ENCODE measurements around the gene CCDC33. TPM values are rescaled to one million over a fixed set of nuclear protein-coding genes. Genes with fewer than 3 reads are reported as not detected.

Gene CCDC33
- polyA plus RNA-seq, 1 of the 3 experiments (the other 2 are of a cell fraction), result 4.0 TPM

- H3K9me2 ChIP-seq, result no peaks in the 10 kb centered on the region
- DNase-seq, result no peak
- no peaks in the 10 kb centered on the region for H3K36me3 ChIP-seq (replicated peaks in 1 of 2; ENCODE audit: control insufficient read depth in 1 of 2, insufficient read depth in 2 of 2, low read length in 1 of 2)
- H3K4me2 ChIP-seq, result no peak overlapping the region
- H3K27ac ChIP-seq (ENCODE audit: low read depth in 2 of 2, low read length in 1 of 2), result peak overlapping the region in 1 of 2 experiments; percentile 100; a peak in 2 of 4 replicates
- H3F3A ChIP-seq (replicated peaks; ENCODE audit: insufficient read depth), result peaks cover 4% of the 10 kb centered on the region
- H3K4me1 ChIP-seq (ENCODE audit: control insufficient read depth in 1 of 2, insufficient read depth in 2 of 2, low read depth in 1 of 2, low read length in 1 of 2), result peaks cover 5 to 61% of the 10 kb centered on the region in 2 experiments; a peak in 3 of 4 replicates
- ChIA-PET POLR2A (interaction anchor here (1.3 to 4.2 kb wide), 4 partner anchors 15 to 89 kb away, joined by 3 to 54 read pairs (median 8); partner anchors contain the start of gene STRA6), CTCF (interaction anchor here (0.7 to 7.1 kb wide), 8 partner anchors 8 to 83 kb away, joined by 3 to 55 read pairs (median 4); no protein-coding TSS in a partner anchor)
- no peaks in the 10 kb centered on the region for H4K20me1 ChIP-seq (ENCODE audit: insufficient read depth)
- TF ChIP-seq JUND (IDR thresholded peaks at IDR 0.05) (no peak), GABPA (IDR thresholded peaks at IDR 0.05; ENCODE audit: low read depth) (no peak), ZBTB33 (IDR thresholded peaks at IDR 0.05; ENCODE audit: borderline replicate concordance, low read depth) (no peak), ELF1 (IDR thresholded peaks at IDR 0.05) (no peak), FOSL2 (IDR thresholded peaks at IDR 0.05; ENCODE audit: borderline replicate concordance, low read depth) (no peak), MAX (IDR thresholded peaks at IDR 0.05; ENCODE audit: low read depth) (no peak), POLR2AphosphoS5 (IDR thresholded peaks at IDR 0.05; ENCODE audit: low read depth, low read length) (no peak), RXRA (IDR thresholded peaks at IDR 0.05; ENCODE audit: borderline replicate concordance, low read depth) (no peak), RCOR1 (IDR thresholded peaks at IDR 0.05; ENCODE audit: low read length) (no peak), EP300 (IDR thresholded peaks at IDR 0.05; ENCODE audit: borderline replicate concordance in 1 of 2, low read depth in 1 of 2, low read length in 1 of 2) (no peak), MEF2A (IDR thresholded peaks at IDR 0.05; ENCODE audit: borderline replicate concordance, low read depth) (no peak), USF1 (IDR thresholded peaks at IDR 0.05; ENCODE audit: borderline replicate concordance, low read depth) (no peak), EZH2phosphoT487 (IDR thresholded peaks at IDR 0.05; ENCODE audit: borderline replicate concordance, low read depth) (no peak), FOXJ3 (CRISPR knock-in tag; IDR thresholded peaks at IDR 0.05) (no peak), NRF1 (IDR thresholded peaks at IDR 0.05; ENCODE audit: low read depth, low read length) (no peak)
- no peak overlapping the region for H2AFZ ChIP-seq (ENCODE audit: low read depth)
- no peak overlapping the region for H3K9ac ChIP-seq
- no peaks in the 10 kb centered on the region for H3K79me2 ChIP-seq (ENCODE audit: insufficient read depth)
- H3K27me3 ChIP-seq (ENCODE audit: insufficient read depth), result no peaks in the 10 kb centered on the region
- H3K9me3 ChIP-seq, result no peaks in the 10 kb centered on the region
- H3K4me3 ChIP-seq (ENCODE audit: low read depth in 2 of 2, low read length in 1 of 2), result no peak overlapping the region
Measured at GRCh38 chr15:74289671-74290070, 53.5 kb downstream of the CCDC33 start.

- no peak overlapping the region for H3K4me2 ChIP-seq
- H3K9me2 ChIP-seq, result no peaks in the 10 kb centered on the region
- DNase-seq, result no peak
- no peaks in the 10 kb centered on the region for H4K20me1 ChIP-seq (ENCODE audit: insufficient read depth)
- no peak overlapping the region for H3K9ac ChIP-seq
- POLR2A ChIA-PET, result interaction anchor here (1.0 to 4.2 kb wide), 20 partner anchors 9 to 340 kb away, joined by 3 to 54 read pairs (median 7); partner anchors contain the start of genes ISLR2 and STRA6
- no peaks in the 10 kb centered on the region for H3K27me3 ChIP-seq (ENCODE audit: insufficient read depth)
- H3K4me1 ChIP-seq (ENCODE audit: control insufficient read depth in 1 of 2, insufficient read depth in 2 of 2, low read depth in 1 of 2, low read length in 1 of 2), result peaks cover 5 to 67% of the 10 kb centered on the region in 2 experiments; a peak in 3 of 4 replicates
- H2AFZ ChIP-seq (ENCODE audit: low read depth), result no peak overlapping the region
- H3K4me3 ChIP-seq (ENCODE audit: low read depth in 2 of 2, low read length in 1 of 2), result no peak overlapping the region
- H3K79me2 ChIP-seq (ENCODE audit: insufficient read depth), result no peaks in the 10 kb centered on the region
- peaks cover 4% of the 10 kb centered on the region for H3F3A ChIP-seq (replicated peaks; ENCODE audit: insufficient read depth)
- peak overlapping the region in 1 of 2 experiments; percentile 100; a peak in 3 of 4 replicates for H3K27ac ChIP-seq (ENCODE audit: low read depth in 2 of 2, low read length in 1 of 2)
- no peaks in the 10 kb centered on the region for H3K36me3 ChIP-seq (replicated peaks in 1 of 2; ENCODE audit: control insufficient read depth in 1 of 2, insufficient read depth in 2 of 2, low read length in 1 of 2)
- CTCF ChIA-PET, result interaction anchor here (0.7 to 7.1 kb wide), 12 partner anchors 9 to 134 kb away, joined by 3 to 55 read pairs (median 14); partner anchors contain the start of gene STRA6
- H3K9me3 ChIP-seq, result no peaks in the 10 kb centered on the region
- TF ChIP-seq GABPA (IDR thresholded peaks at IDR 0.05; ENCODE audit: low read depth) (no peak), NRF1 (IDR thresholded peaks at IDR 0.05; ENCODE audit: low read depth, low read length) (no peak), FOXJ3 (CRISPR knock-in tag; IDR thresholded peaks at IDR 0.05) (no peak), GATA2 (CRISPR knock-in tag; IDR thresholded peaks at IDR 0.05) (no peak), IRF3 (IDR thresholded peaks at IDR 0.05; ENCODE audit: low read depth, low read length) (no peak), TEAD4 (IDR thresholded peaks at IDR 0.05; ENCODE audit: borderline replicate concordance, insufficient read depth) (no peak), MAX (IDR thresholded peaks at IDR 0.05; ENCODE audit: low read depth) (no peak), MEF2A (IDR thresholded peaks at IDR 0.05; ENCODE audit: borderline replicate concordance, low read depth) (no peak), SIN3A (IDR thresholded peaks at IDR 0.05; ENCODE audit: borderline replicate concordance, low read depth, low read length) (no peak), CTCF (IDR thresholded peaks at IDR 0.05) (no peak), EZH2phosphoT487 (IDR thresholded peaks at IDR 0.05; ENCODE audit: borderline replicate concordance, low read depth) (no peak), TAF1 (IDR thresholded peaks at IDR 0.05; ENCODE audit: borderline replicate concordance, low read depth, low read length) (no peak), TCF12 (IDR thresholded peaks at IDR 0.05) (no peak)
Measured at GRCh38 chr15:74290645-74291044, 54.5 kb downstream of the CCDC33 start.
